HCT116 (cell line): ENCODE results near the gene ERC2. TPM values are rescaled to one million over a fixed set of nuclear protein-coding genes. Genes with fewer than 3 reads are reported as not detected.

ENCODE experiments used
- ATAC-seq: fragments of 200-7000 bp; cut with Tn5 transposase; 2 replicates; pipeline ENCODE4 v1.9.1; 2020; ENCODE audit warnings: mild to moderate bottlenecking, moderate library complexity
- BruUV-seq: library from RNA; stranded (reverse); fragments of 400-500 nt; replicated peaks from 2 replicates; lab custom pipeline; 2021; lab: Mats Ljungman, UMichigan
- CTCF ChIA-PET: fragments of 300-600 bp; sonication (Branson Sonifier 250); formaldehyde crosslinking; loops from one replicate; lab custom pipeline; 2021; ENCODE audit warnings: antibody characterized with exemption; lab: Charles Lee
- POLR2A ChIA-PET: fragments of 300-600, 350-600 bp; sonication (Branson Sonifier 250); formaldehyde crosslinking; loops from one replicate; lab custom pipeline; 2021; ENCODE audit warnings: antibody characterized with exemption; lab: Charles Lee
- RAD21 ChIA-PET, 2 experiments: fragments of 300-600 bp; sonication (Branson Sonifier 250); formaldehyde crosslinking; loops; one replicate each; lab custom pipeline; 2023; ENCODE audit warnings: low total read pairs in 2 of 2; ENCODE audit not compliant: uncharacterized antibody in 2 of 2, unreplicated experiment in 2 of 2, low non-redundant PET in 1 of 2; lab: Charles Lee
- DNase-seq: peaks from one replicate; pipeline ENCODE4 v3.0.0-alpha.2; 2010; ENCODE audit warnings: low read depth, low spot score
- H2AFZ ChIP-seq: fragments of 200-600 bp; shearing (Covaris generic), sonication (generic); 2 replicates; pipeline ENCODE4 v1.6.1; 2017; ENCODE audit warnings: low read depth, mixed run types, mixed read lengths, antibody characterized with exemption, low read length; ENCODE audit not compliant: poor library complexity, severe bottlenecking
- H3K27ac ChIP-seq: 2 replicates; pipeline ENCODE4 v1.5.1; 2012; ENCODE audit warnings: low read depth, low read length
- H3K27me3 ChIP-seq: fragments of 200-600 bp; sonication (generic); 2 replicates; pipeline ENCODE4 v1.6.1; 2016; ENCODE audit warnings: mixed run types, low read length, mixed read lengths; ENCODE audit not compliant: insufficient read depth
- H3K36me3 ChIP-seq, 2 experiments: fragments of 200-500 bp in 1 of 2; fragments of 200-600 bp in 1 of 2; sonication (Bioruptor generic) in 1 of 2; sonication (generic) in 1 of 2; 2 replicates each; pipeline versions ENCODE4 v1.5.1 to v1.6.1; 2014 to 2016; ENCODE audit warnings: low read length in 2 of 2, inconsistent platforms in 1 of 2, mixed read lengths in 1 of 2, mixed run types in 1 of 2; ENCODE audit not compliant: insufficient read depth in 2 of 2, control insufficient read depth in 1 of 2
- H3K4me1 ChIP-seq, 2 experiments: fragments of 200-600 bp in 1 of 2; sonication (generic) in 1 of 2; 2 replicates each; pipeline versions ENCODE4 v1.5.1 to v1.6.1; 2012 to 2017; ENCODE audit warnings: low read length in 2 of 2, inconsistent platforms in 1 of 2, mild to moderate bottlenecking in 1 of 2, mixed read lengths in 1 of 2, mixed run types in 1 of 2, moderate library complexity in 1 of 2; ENCODE audit not compliant: insufficient read depth in 2 of 2, control insufficient read depth in 1 of 2
- H3K4me2 ChIP-seq: fragments of 200-600 bp; sonication (generic); 2 replicates; pipeline ENCODE4 v1.6.1; 2017; ENCODE audit warnings: mixed run types, low read length, mixed read lengths
- H3K4me3 ChIP-seq, 2 experiments: fragments of 200-600 bp in 1 of 2; sonication (generic) in 1 of 2; replicated peaks in 1 of 2; 2 replicates each; pipeline ENCODE4 v1.5.1; 2011 to 2016; ENCODE audit warnings: low read length in 2 of 2, control low read depth in 1 of 2, low read depth in 1 of 2, mild to moderate bottlenecking in 1 of 2, mixed read lengths in 1 of 2, mixed run types in 1 of 2
- H3K79me2 ChIP-seq: fragments of 200-600 bp; sonication (generic); 2 replicates; pipeline ENCODE4 v1.6.1; 2017; ENCODE audit warnings: mild to moderate bottlenecking, mixed run types, low read length, moderate library complexity, mixed read lengths; ENCODE audit not compliant: insufficient read depth
- H3K9ac ChIP-seq: fragments of 200-600 bp; sonication (generic); 2 replicates; pipeline ENCODE4 v1.6.1; 2016; ENCODE audit warnings: low read length, mixed read lengths
- H3K9me2 ChIP-seq: fragments of 200-600 bp; sonication (generic), shearing (Covaris generic); 2 replicates; pipeline ENCODE4 v1.6.1; 2017; ENCODE audit warnings: mixed run types, mild to moderate bottlenecking, moderate library complexity; ENCODE audit not compliant: insufficient read depth
- H3K9me3 ChIP-seq, 2 experiments: fragments of 200-500 bp in 1 of 2; fragments of 200-600 bp in 1 of 2; sonication (Bioruptor generic) in 1 of 2; sonication (generic) in 1 of 2; 2 replicates each; pipeline ENCODE4 v1.6.1; 2014 to 2017; ENCODE audit warnings: low read length in 2 of 2, mixed read lengths in 2 of 2, inconsistent platforms in 1 of 2, low read depth in 1 of 2, mild to moderate bottlenecking in 1 of 2, mixed run types in 1 of 2, moderate library complexity in 1 of 2; ENCODE audit not compliant: control insufficient read depth in 1 of 2, insufficient read depth in 1 of 2
- H4K20me1 ChIP-seq: fragments of 200-600 bp; sonication (generic), shearing (Covaris generic); 2 replicates; pipeline ENCODE4 v1.6.1; 2017; ENCODE audit warnings: mixed run types, mild to moderate bottlenecking, moderate library complexity; ENCODE audit not compliant: insufficient read depth
- ATF3 ChIP-seq: IDR thresholded peaks from 2 replicates; pipeline ENCODE4 v1.6.1; 2012
- CEBPB ChIP-seq: IDR thresholded peaks from 2 replicates; pipeline ENCODE4 v1.6.1; 2012; ENCODE audit warnings: low read depth
- EZH2phosphoT487 ChIP-seq: fragments of 200-600 bp; IDR thresholded peaks from 2 replicates; pipeline ENCODE4 v1.6.1; 2018; ENCODE audit warnings: antibody characterized with exemption, borderline replicate concordance
- FOSL1 ChIP-seq: IDR thresholded peaks from 2 replicates; pipeline ENCODE4 v1.6.1; 2012; ENCODE audit warnings: low read depth
- POLR2A ChIP-seq: IDR thresholded peaks from 2 replicates; pipeline ENCODE4 v1.7.0; 2011; ENCODE audit warnings: borderline replicate concordance; ENCODE audit not compliant: insufficient read depth, insufficient read length; ENCODE audit errors: extremely low read depth
- POLR2AphosphoS5 ChIP-seq: IDR thresholded peaks from 2 replicates; pipeline ENCODE4 v1.6.1; 2011; ENCODE audit warnings: mild to moderate bottlenecking, low read depth, low read length, moderate library complexity
- RAD21 ChIP-seq: IDR thresholded peaks from 2 replicates; pipeline ENCODE4 v1.6.1; 2012; ENCODE audit warnings: low read depth, mild to moderate bottlenecking
- SP1 ChIP-seq: IDR thresholded peaks from 2 replicates; pipeline ENCODE4 v1.6.1; 2012; ENCODE audit warnings: low read depth
- SRF ChIP-seq: IDR thresholded peaks from 2 replicates; pipeline ENCODE4 v1.6.1; 2012; ENCODE audit warnings: low read depth
- TCF7L2 ChIP-seq: IDR thresholded peaks from 2 replicates; pipeline ENCODE4 v1.7.0; 2011; ENCODE audit warnings: borderline replicate concordance, inconsistent platforms; ENCODE audit not compliant: insufficient read depth, insufficient read length; ENCODE audit errors: extremely low read depth
- YY1 ChIP-seq: IDR thresholded peaks from 2 replicates; pipeline ENCODE4 v1.6.1; 2011; ENCODE audit warnings: low read length, low read depth, moderate library complexity, mild to moderate bottlenecking; ENCODE audit not compliant: insufficient replicate concordance; ENCODE audit errors: extremely low read depth
- ZFX ChIP-seq: fragments of 450-650 bp; IDR thresholded peaks from 2 replicates; pipeline ENCODE4 v1.6.1; 2017
- intact Hi-C: fragments of 100-400 bp; cut with micrococcal nuclease; formaldehyde crosslinking; loops from 2 replicates; pipeline ENCODE4 v1.10.0; 2022
- total RNA-seq: library from RNA; stranded (reverse); gene quantifications from one replicate; pipeline ENCODE4 v1.2.1, GENCODE V29; 2021; ENCODE audit not compliant: unreplicated experiment
- TF ChIP-seq, protein P1 (sequence below): IDR thresholded peaks from 2 replicates; pipeline ENCODE4 v1.6.1; 2011; ENCODE audit warnings: mild to moderate bottlenecking, low read length, moderate library complexity; ENCODE audit not compliant: insufficient replicate concordance; ENCODE audit errors: extremely low read depth
- TF ChIP-seq, protein P2 (sequence below), 3 experiments: fragments of 200-600 bp in 1 of 3; sonication (generic) in 1 of 3; IDR thresholded peaks in 2 of 3; conservative IDR thresholded peaks in 1 of 3; 2 replicates each; pipeline ENCODE4 v1.5.1; 2012 to 2017; ENCODE audit warnings: low read depth in 2 of 3, low read length in 2 of 3, antibody characterized with exemption in 1 of 3, borderline replicate concordance in 1 of 3, control low read depth in 1 of 3, mild to moderate bottlenecking in 1 of 3, mixed read lengths in 1 of 3, mixed run types in 1 of 3, moderate library complexity in 1 of 3; ENCODE audit not compliant: insufficient read depth in 1 of 3

ERC2 gene
- total RNA-seq, 1 experiment from 2014 or later, result not detected

- POLR2A ChIA-PET, result no interaction called here
- intact Hi-C loops, result no loop called here
- no peak for ATAC-seq
Measured at GRCh38 chr3:56238299-56238698, 230.0 kb downstream of the ERC2 start.

DNA sequence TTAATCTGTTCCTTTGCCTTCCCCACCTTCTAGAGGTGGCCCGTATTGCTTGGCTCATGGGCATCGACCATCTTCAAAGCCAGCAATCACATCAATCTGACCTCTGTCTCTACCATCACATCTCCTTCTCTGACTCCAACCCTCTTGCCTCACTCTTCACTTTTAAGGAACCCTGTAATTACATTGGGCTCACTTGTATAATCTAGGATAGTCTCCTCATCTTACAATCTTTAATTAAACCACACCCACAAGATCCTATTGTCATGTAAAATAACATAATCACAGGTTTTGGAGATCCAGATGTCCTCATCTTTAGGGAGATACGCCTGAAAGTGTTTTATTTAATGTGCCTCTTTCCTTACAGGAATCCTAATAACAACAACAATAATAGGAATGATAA is 234.5 kb downstream of the ERC2 start:
- no peaks in the 10 kb centered on the region for H3K9me2 ChIP-seq
- no peak overlapping the region for H3K4me3 ChIP-seq
- H3K9ac ChIP-seq, result no peak overlapping the region
- no peaks in the 10 kb centered on the region for H3K4me1 ChIP-seq
- DNase-seq (no peak), ATAC-seq (no peak)
- no peak overlapping the region for H3K4me2 ChIP-seq
- H3K27ac ChIP-seq, result no peak overlapping the region
- H2AFZ ChIP-seq, result no peak overlapping the region
- RAD21 ChIA-PET, result no interaction called here
- CTCF ChIA-PET, result no interaction called here
- peaks cover 3% of the 10 kb centered on the region for H3K27me3 ChIP-seq
- no TSS peak for BruUV-seq
- no peaks in the 10 kb centered on the region for H3K36me3 ChIP-seq
- no peaks in the 10 kb centered on the region for H3K9me3 ChIP-seq
- POLR2A ChIA-PET, result no interaction called here
- no peaks in the 10 kb centered on the region for H4K20me1 ChIP-seq
- no peaks in the 10 kb centered on the region for H3K79me2 ChIP-seq
- intact Hi-C loops, result no loop called here
- TF ChIP-seq ZFX, result no peak
- TF ChIP-seq RAD21, result no peak
- no peak for TF ChIP-seq SP1
- TF ChIP-seq CEBPB, result no peak
- no peak for TF ChIP-seq FOSL1
- no peak for TF ChIP-seq TCF7L2
- TF ChIP-seq, protein P1, sequence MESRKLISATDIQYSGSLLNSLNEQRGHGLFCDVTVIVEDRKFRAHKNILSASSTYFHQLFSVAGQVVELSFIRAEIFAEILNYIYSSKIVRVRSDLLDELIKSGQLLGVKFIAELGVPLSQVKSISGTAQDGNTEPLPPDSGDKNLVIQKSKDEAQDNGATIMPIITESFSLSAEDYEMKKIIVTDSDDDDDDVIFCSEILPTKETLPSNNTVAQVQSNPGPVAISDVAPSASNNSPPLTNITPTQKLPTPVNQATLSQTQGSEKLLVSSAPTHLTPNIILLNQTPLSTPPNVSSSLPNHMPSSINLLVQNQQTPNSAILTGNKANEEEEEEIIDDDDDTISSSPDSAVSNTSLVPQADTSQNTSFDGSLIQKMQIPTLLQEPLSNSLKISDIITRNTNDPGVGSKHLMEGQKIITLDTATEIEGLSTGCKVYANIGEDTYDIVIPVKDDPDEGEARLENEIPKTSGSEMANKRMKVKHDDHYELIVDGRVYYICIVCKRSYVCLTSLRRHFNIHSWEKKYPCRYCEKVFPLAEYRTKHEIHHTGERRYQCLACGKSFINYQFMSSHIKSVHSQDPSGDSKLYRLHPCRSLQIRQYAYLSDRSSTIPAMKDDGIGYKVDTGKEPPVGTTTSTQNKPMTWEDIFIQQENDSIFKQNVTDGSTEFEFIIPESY, result no peak
- TF ChIP-seq, protein P2, sequence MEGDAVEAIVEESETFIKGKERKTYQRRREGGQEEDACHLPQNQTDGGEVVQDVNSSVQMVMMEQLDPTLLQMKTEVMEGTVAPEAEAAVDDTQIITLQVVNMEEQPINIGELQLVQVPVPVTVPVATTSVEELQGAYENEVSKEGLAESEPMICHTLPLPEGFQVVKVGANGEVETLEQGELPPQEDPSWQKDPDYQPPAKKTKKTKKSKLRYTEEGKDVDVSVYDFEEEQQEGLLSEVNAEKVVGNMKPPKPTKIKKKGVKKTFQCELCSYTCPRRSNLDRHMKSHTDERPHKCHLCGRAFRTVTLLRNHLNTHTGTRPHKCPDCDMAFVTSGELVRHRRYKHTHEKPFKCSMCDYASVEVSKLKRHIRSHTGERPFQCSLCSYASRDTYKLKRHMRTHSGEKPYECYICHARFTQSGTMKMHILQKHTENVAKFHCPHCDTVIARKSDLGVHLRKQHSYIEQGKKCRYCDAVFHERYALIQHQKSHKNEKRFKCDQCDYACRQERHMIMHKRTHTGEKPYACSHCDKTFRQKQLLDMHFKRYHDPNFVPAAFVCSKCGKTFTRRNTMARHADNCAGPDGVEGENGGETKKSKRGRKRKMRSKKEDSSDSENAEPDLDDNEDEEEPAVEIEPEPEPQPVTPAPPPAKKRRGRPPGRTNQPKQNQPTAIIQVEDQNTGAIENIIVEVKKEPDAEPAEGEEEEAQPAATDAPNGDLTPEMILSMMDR (IDR thresholded peaks at IDR 0.05 in 2 of 3, conservative IDR thresholded peaks at IDR 0.05 in 1 of 3; ENCODE audit: borderline replicate concordance in 1 of 3, insufficient read depth in 1 of 3, low read depth in 2 of 3, low read length in 2 of 3), result no peak
- TF ChIP-seq POLR2A, result no peak
- no peak for TF ChIP-seq ATF3
- no peak for TF ChIP-seq EZH2phosphoT487

More at GRCh38 chr3:56238299-56238698, 230.0 kb downstream of the ERC2 start:
- no peak overlapping the region for H3K4me3 ChIP-seq
- BruUV-seq, result no TSS peak
- no peak overlapping the region for H2AFZ ChIP-seq
- no peaks in the 10 kb centered on the region for H4K20me1 ChIP-seq
- no peaks in the 10 kb centered on the region for H3K9me3 ChIP-seq
- no peaks in the 10 kb centered on the region for H3K36me3 ChIP-seq
- H3K4me1 ChIP-seq, result no peaks in the 10 kb centered on the region
- TF ChIP-seq YY1 (no peak), POLR2AphosphoS5 (no peak), SRF (no peak)
- TF ChIP-seq, protein P1, result no peak
- H3K27me3 ChIP-seq, result peaks cover 10% of the 10 kb centered on the region
- H3K9me2 ChIP-seq, result no peaks in the 10 kb centered on the region
- ChIA-PET CTCF (no interaction called here), RAD21 (no interaction called here)
- DNase-seq, result no peak
- H3K27ac ChIP-seq, result no peak overlapping the region
- H3K79me2 ChIP-seq, result no peaks in the 10 kb centered on the region
- no peak overlapping the region for H3K9ac ChIP-seq
- no peak overlapping the region for H3K4me2 ChIP-seq
